Brain microvascular endothelial cell (primary cell): ENCODE results near the gene TBC1D1.

Source experiments
- DNase-seq: peaks from one replicate; pipeline ENCODE4 v3.0.0-alpha.2; 2020
- H3K27ac ChIP-seq: fragments of 250-450 bp; sonication (Bioruptor Pico); 2 replicates; pipeline ENCODE4 v1.5.1; 2020; ENCODE audit warnings: mild to moderate bottlenecking, moderate library complexity
- H3K27me3 ChIP-seq: fragments of 250-450 bp; sonication (Bioruptor Pico); replicated peaks from 2 replicates; pipeline ENCODE4 v1.5.1; 2020; ENCODE audit warnings: mild to moderate bottlenecking
- H3K36me3 ChIP-seq: fragments of 250-450 bp; sonication (Bioruptor Pico); replicated peaks from 2 replicates; pipeline ENCODE4 v1.5.1; 2020; ENCODE audit warnings: mild to moderate bottlenecking
- H3K4me3 ChIP-seq: 2 replicates; pipeline ENCODE4 v1.5.1; 2011; ENCODE audit warnings: low read depth, mild to moderate bottlenecking, control low read depth, low read length, moderate library complexity
- in situ Hi-C: cut with HindIII; loops from 2 replicates; pipeline ENCODE4 v1.10.0; 2017; ENCODE audit warnings: low sequenced_read_pairs, low pct_ligation_motif_present
- TF ChIP-seq, protein P1 (sequence below): IDR thresholded peaks from 2 replicates; pipeline ENCODE4 v1.5.1; 2011; ENCODE audit warnings: low read depth, mild to moderate bottlenecking, moderate library complexity, low read length, control low read depth, inconsistent platforms; ENCODE audit errors: missing control alignments

The TBC1D1 gene

DNA sequence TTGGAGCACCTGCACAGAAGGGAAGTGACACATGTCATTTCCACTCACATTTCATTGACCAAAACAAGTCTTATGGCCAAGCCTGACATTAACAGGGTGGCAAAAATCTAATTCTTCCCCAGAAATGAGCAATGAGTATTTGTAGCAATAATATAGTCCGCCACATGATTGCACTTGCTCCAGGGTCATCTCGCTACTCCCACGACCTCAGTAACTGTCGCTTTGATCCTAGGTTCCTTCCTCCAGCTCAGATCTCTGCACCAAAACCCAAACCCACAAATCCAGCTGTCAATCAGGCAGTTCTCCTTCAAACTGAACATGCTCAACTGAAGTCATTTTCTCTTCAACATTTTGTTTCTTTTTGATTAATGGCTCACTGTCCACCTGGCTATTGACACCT, 44.1 kb downstream of the TBC1D1 start:
- Histone ChIP-seq H3K4me3 (no peak overlapping the region), H3K27me3 (no peaks in the 10 kb centered on the region), H3K27ac (no peak overlapping the region), H3K36me3 (no peaks in the 10 kb centered on the region)
- in situ Hi-C loops: no loop called here
- TF ChIP-seq, protein P1, sequence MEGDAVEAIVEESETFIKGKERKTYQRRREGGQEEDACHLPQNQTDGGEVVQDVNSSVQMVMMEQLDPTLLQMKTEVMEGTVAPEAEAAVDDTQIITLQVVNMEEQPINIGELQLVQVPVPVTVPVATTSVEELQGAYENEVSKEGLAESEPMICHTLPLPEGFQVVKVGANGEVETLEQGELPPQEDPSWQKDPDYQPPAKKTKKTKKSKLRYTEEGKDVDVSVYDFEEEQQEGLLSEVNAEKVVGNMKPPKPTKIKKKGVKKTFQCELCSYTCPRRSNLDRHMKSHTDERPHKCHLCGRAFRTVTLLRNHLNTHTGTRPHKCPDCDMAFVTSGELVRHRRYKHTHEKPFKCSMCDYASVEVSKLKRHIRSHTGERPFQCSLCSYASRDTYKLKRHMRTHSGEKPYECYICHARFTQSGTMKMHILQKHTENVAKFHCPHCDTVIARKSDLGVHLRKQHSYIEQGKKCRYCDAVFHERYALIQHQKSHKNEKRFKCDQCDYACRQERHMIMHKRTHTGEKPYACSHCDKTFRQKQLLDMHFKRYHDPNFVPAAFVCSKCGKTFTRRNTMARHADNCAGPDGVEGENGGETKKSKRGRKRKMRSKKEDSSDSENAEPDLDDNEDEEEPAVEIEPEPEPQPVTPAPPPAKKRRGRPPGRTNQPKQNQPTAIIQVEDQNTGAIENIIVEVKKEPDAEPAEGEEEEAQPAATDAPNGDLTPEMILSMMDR: no peak
- DNase-seq: no peak

DNA sequence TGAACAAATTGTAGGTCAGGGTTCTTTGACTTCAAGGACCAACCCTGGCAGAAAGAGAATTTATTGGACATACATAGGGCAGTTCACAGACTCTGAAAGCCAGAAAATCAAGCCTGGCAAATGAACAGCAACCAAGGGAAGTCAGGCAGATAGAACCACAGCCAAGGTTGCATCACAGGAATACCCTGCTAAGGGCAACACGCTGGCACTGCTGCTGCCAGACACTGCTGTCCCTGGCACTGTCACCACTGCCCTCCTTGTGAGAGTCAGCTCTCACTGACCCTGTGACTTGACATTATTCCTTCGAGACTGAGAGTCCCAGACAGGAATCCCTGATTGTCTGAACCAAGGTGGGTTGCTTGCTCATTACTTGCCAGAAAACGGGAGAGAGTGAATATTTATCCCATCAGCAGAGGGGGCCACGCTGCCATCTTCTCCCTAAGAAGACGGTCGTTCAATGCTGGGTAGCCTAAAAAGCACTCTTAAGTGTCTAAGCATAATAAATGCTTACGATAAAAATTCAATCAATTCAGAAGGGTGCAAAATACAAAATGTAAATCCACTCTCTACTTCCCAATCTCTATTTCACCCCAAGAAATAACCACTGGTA, 46.1 kb downstream of the TBC1D1 start:
- H3K27ac ChIP-seq: no peak overlapping the region
- H3K36me3 ChIP-seq: no peaks in the 10 kb centered on the region
- H3K27me3 ChIP-seq: no peaks in the 10 kb centered on the region
- TF ChIP-seq, protein P1: no peak
- in situ Hi-C loops: no loop called here
- no peak for DNase-seq
- H3K4me3 ChIP-seq: no peak overlapping the region

DNA sequence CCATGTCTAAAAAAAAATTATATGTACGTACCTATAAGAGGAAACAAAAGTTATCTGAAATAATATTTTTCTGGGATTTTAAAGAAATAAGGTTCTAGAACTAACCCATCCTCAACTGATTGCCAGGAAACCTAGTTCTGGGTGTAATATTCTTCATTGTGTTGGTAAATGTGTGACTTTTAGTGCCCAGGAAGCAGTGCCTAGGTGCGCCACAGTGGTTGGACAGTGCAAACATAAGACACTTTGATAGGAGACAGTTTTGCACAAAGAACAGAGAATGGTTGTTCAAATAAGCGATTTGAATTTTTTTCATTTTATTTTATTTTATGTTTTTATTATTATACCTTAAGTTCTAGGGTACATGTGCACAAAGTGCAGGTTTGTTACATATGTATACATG, 47.3 kb downstream of the TBC1D1 start:
- in situ Hi-C loops: no loop called here
- H3K27ac ChIP-seq: no peak overlapping the region

DNA sequence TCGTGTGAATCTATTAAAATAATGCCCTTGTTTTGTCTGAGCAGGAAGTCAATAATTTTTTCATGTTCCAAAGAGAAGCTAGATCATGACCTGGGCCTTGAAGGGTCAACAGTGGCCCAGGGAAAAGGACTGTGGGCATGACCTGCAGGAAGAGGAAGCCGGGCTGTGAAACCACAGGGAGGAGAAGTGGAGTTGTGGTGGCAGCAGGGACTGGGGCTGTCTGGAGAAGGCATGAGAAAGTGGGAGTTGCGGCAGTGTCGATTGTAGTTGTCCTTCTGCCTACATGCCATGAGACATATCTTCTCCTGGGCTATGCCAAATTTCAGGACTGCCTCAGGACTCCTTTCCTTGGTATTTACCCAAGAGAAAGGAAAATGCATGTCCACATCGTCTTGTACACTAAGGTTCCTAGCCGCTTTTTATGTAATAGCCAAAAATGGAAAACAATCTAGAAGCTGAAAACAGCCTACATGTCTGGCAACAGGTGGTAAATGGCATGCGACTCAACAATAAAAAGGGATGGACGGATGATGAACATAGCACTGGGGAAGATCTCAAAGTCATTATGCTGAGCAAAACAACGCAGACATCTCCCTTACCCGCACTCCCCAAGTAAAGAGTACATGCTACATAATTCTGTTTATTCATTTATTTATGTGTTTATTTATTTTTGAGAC, 55.8 kb downstream of the TBC1D1 start:
- H3K36me3 ChIP-seq: no peaks in the 10 kb centered on the region
- no peak overlapping the region for H3K4me3 ChIP-seq
- in situ Hi-C loops: no loop called here
- TF ChIP-seq, protein P1: no peak
- H3K27ac ChIP-seq: no peak overlapping the region
- DNase-seq: no peak
- H3K27me3 ChIP-seq: no peaks in the 10 kb centered on the region

More for the DNA sequence above, 47.3 kb downstream of the TBC1D1 start:
- TF ChIP-seq, protein P1: no peak
- no peaks in the 10 kb centered on the region for H3K36me3 ChIP-seq
- DNase-seq: no peak
- no peaks in the 10 kb centered on the region for H3K27me3 ChIP-seq
- no peak overlapping the region for H3K4me3 ChIP-seq

DNA sequence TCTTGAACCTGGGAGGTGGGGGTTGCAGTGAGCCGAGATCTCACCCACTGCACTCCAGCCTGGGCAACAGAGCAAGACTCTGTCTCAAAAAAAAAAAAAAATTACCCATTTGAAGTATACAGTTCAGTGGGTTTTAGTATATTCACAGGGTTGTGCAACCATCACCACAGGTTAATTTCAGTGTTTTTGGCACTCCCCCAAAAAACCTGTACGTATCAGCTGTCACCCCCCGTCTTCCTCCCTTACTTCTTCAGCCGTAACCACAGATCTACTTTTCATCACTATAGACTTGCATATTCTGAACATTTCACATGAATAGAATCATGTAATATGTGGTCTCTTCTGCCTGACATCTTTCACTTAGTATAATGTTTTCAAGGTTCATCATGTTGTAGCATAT, 57.7 kb downstream of the TBC1D1 start:
- H3K4me3 ChIP-seq: no peak overlapping the region
- in situ Hi-C loops: no loop called here
- H3K27ac ChIP-seq: no peak overlapping the region
- no peaks in the 10 kb centered on the region for H3K36me3 ChIP-seq
- no peak for DNase-seq
- H3K27me3 ChIP-seq: no peaks in the 10 kb centered on the region
- TF ChIP-seq, protein P1: no peak
